Kidney (tissue), 14 donors: ENCODE data around the gene FSTL5. TPM values are rescaled to one million over a fixed set of nuclear protein-coding genes. Genes with fewer than 3 reads are reported as not detected.

Experiments
- DNase-seq, 5 donors: peaks; one replicate each; pipeline ENCODE4 v3.0.0-alpha.2; 2013 to 2020
- FAIRE-seq: peaks from 2 replicates; lab custom pipeline; 2012; peaks lifted over from hg19 to GRCh38; lab: Jason Lieb, UNC
- H3K27ac ChIP-seq, 2 donors: one replicate each; pipeline ENCODE4 v1.7.0; 2013; ENCODE audit warnings: low read depth in 2 of 2, low read length in 2 of 2, inconsistent platforms in 1 of 2
- H3K27me3 ChIP-seq: one replicate; pipeline ENCODE4 v1.7.1; 2013; ENCODE audit warnings: low read length, inconsistent platforms; ENCODE audit not compliant: control insufficient read depth, insufficient read depth
- H3K36me3 ChIP-seq, 3 donors: one replicate each; pipeline versions ENCODE4 v1.7.0 to v1.7.1; 2013; ENCODE audit warnings: low read length in 3 of 3, control low read depth in 1 of 3, inconsistent platforms in 1 of 3; ENCODE audit not compliant: insufficient read depth in 3 of 3, control insufficient read depth in 2 of 3
- H3K4me1 ChIP-seq, 3 donors: one replicate each; pipeline versions ENCODE4 v1.7.0 to v1.7.1; 2013; ENCODE audit warnings: low read length in 3 of 3, inconsistent platforms in 1 of 3, low read depth in 1 of 3; ENCODE audit not compliant: control insufficient read depth in 2 of 3, insufficient read depth in 2 of 3
- H3K4me3 ChIP-seq, 3 donors: one replicate each; pipeline versions ENCODE4 v1.7.0 to v1.8.1; 2013; ENCODE audit warnings: low read length in 3 of 3, control low read depth in 1 of 3, inconsistent platforms in 1 of 3
- H3K9ac ChIP-seq, 3 donors: one replicate each; pipeline versions ENCODE4 v1.7.0 to v1.7.1; 2013; ENCODE audit warnings: low read length in 3 of 3, control low read depth in 1 of 3, inconsistent platforms in 1 of 3
- H3K9me3 ChIP-seq, 3 donors: one replicate each; pipeline versions ENCODE4 v1.7.0 to v1.7.1; 2013; ENCODE audit warnings: low read length in 3 of 3, control low read depth in 1 of 3, inconsistent platforms in 1 of 3; ENCODE audit not compliant: control insufficient read depth in 2 of 3, insufficient read depth in 1 of 3
- CTCF ChIP-seq: IDR thresholded peaks from 3 replicates; pipeline ENCODE4 v1.5.1; 2012; ENCODE audit warnings: mild to moderate bottlenecking, moderate library complexity, borderline replicate concordance; ENCODE audit not compliant: insufficient read depth; ENCODE audit errors: extremely low read depth
- intact Hi-C: fragments of 100-400 bp; cut with DNase I; formaldehyde crosslinking; loops from one replicate; pipeline ENCODE4 v1.11.1; 2022
- polyA plus RNA-seq: library from polyadenylated mRNA; stranded (reverse); fragments of 350-450 nt; fragmentation: Illumina TruSeq; extraction: RNeasy Lipid Tissue Mini Kit (QIAGEN cat#74804); gene quantifications from one replicate; pipeline ENCODE4 v1.2.3, GENCODE V29; 2014; ENCODE audit warnings: low read depth, low replicate concordance; ENCODE audit not compliant: insufficient read depth
- total RNA-seq: library from RNA; stranded (reverse); fragmentation: NEBNext Ultra II Directional; extraction: Animal tissue kit (Norgen Biotek cat#: 25700); gene quantifications from one replicate; pipeline ENCODE4 v1.2.1, GENCODE V29; 2021
- donor health status: control.
- donor health status: control.
- donor health status: control.
- donor health status: control.
- donor health status: control.
- donor health status: DM: yes; HTN: yes; CAD: no.
- donor health status: Normal renal cell carcinoma (clear cell type).

Gene FSTL5
- total and polyA plus RNA-seq, 2 donors from 2014 or later, result 0.09 TPM; not detected in 1

GRCh38 chr4:161926033-161926828, 237.6 kb downstream of the FSTL5 start:
- Histone ChIP-seq H3K4me3 (no peak overlapping the region), H3K36me3 (no peaks in the 10 kb centered on the region), H3K27ac (no peak overlapping the region), H3K27me3 (no peaks in the 10 kb centered on the region), H3K4me1 (no peaks in the 10 kb centered on the region), H3K9me3 (no peaks in the 10 kb centered on the region), H3K9ac (no peak overlapping the region)
- intact Hi-C loops, result no loop called here
- FAIRE-seq (no peak), DNase-seq (no peak)
- no peak for TF ChIP-seq CTCF

GRCh38 chr4:161920304-161921052, 243.3 kb downstream of the FSTL5 start:
- no peaks in the 10 kb centered on the region for H3K27me3 ChIP-seq
- peaks cover 0 to 8% (median 0%) of the 10 kb centered on the region in 3 donors for H3K4me1 ChIP-seq
- DNase-seq, result no peak
- TF ChIP-seq CTCF, result no peak
- no peaks in the 10 kb centered on the region for H3K36me3 ChIP-seq
- no peaks in the 10 kb centered on the region for H3K9me3 ChIP-seq
- no peak overlapping the region for H3K9ac ChIP-seq
- no peak overlapping the region for H3K27ac ChIP-seq
- intact Hi-C loops, result no loop called here
- no peak overlapping the region for H3K4me3 ChIP-seq
- no peak for FAIRE-seq

- Histone ChIP-seq H3K9ac (no peak overlapping the region), H3K27ac (no peak overlapping the region), H3K36me3 (no peaks in the 10 kb centered on the region), H3K4me1 (peaks cover 0 to 8% (median 0%) of the 10 kb centered on the region in 3 donors), H3K27me3 (no peaks in the 10 kb centered on the region), H3K9me3 (no peaks in the 10 kb centered on the region), H3K4me3 (no peak overlapping the region)
- peak; percentile 15 for FAIRE-seq
- no peak for TF ChIP-seq CTCF
- DNase-seq, result no peak
- intact Hi-C loops, result no loop called here
Observed at GRCh38 chr4:161919442-161920220, 244.2 kb downstream of the FSTL5 start.
